Smooth muscle cell (in vitro differentiated cells): Measurements from ENCODE around the gene RFX7. TPM values are rescaled to one million over a fixed set of nuclear protein-coding genes. Genes with fewer than 3 reads are reported as not detected.

Experiments used
- DNase-seq: peaks from one replicate; lab custom pipeline; 2025; ENCODE audit not compliant: unreplicated experiment; lab: John Stamatoyannopoulos, UW
- H2AFZ ChIP-seq: fragments of 200-600 bp; sonication (generic); 2 replicates; pipeline ENCODE4 v1.6.0; 2016; ENCODE audit warnings: antibody characterized with exemption, low read depth, mild to moderate bottlenecking
- H3F3A ChIP-seq: fragments of 200-600 bp; sonication (generic); 2 replicates; pipeline ENCODE4 v1.6.0; 2017; ENCODE audit warnings: antibody characterized with exemption, low read depth
- H3K27ac ChIP-seq: fragments of 200-600 bp; sonication (generic); 2 replicates; pipeline ENCODE4 v1.5.1; 2016; ENCODE audit warnings: low read depth, mild to moderate bottlenecking
- H3K27me3 ChIP-seq: fragments of 200-600 bp; sonication (generic); 2 replicates; pipeline ENCODE4 v1.6.1; 2016; ENCODE audit warnings: low read depth, mild to moderate bottlenecking
- H3K36me3 ChIP-seq: fragments of 200-600 bp; sonication (generic); 2 replicates; pipeline ENCODE4 v1.5.1; 2016; ENCODE audit warnings: low read depth
- H3K4me1 ChIP-seq: fragments of 200-600 bp; sonication (generic); 2 replicates; pipeline ENCODE4 v1.5.1; 2016; ENCODE audit warnings: low read depth
- H3K4me2 ChIP-seq: fragments of 200-600 bp; sonication (generic); 2 replicates; pipeline ENCODE4 v1.6.0; 2016; ENCODE audit warnings: mild to moderate bottlenecking
- H3K4me3 ChIP-seq: fragments of 200-600 bp; sonication (generic); 2 replicates; pipeline ENCODE4 v1.5.1; 2016; ENCODE audit warnings: mild to moderate bottlenecking
- H3K79me2 ChIP-seq: fragments of 200-600 bp; sonication (generic); 2 replicates; pipeline ENCODE4 v1.6.0; 2016; ENCODE audit warnings: low read depth, mild to moderate bottlenecking
- H3K9ac ChIP-seq: fragments of 200-600 bp; sonication (generic); 2 replicates; pipeline ENCODE4 v1.6.0; 2016; ENCODE audit warnings: low read depth
- H3K9me3 ChIP-seq: fragments of 200-600 bp; sonication (generic); replicated peaks from 2 replicates; pipeline ENCODE4 v1.5.1; 2016; ENCODE audit warnings: low read depth
- H4K20me1 ChIP-seq: fragments of 200-600 bp; sonication (generic); 2 replicates; pipeline ENCODE4 v1.6.0; 2016; ENCODE audit warnings: low read depth
- WGBS: methylation state at CpG from one replicate; pipeline ENCODE4 v1.1.7; 2016; ENCODE audit warnings: low lambda C conversion rate; 5-methylcytosine and 5-hydroxymethylcytosine counted together
- polyA plus RNA-seq: library from polyadenylated mRNA; unstranded; fragments of >200 nt; fragmentation: Nextera tagmentation; extraction: Ambion mirVana; gene quantifications from 2 replicates; pipeline ENCODE4 v1.2.1, GENCODE V29; 2016
- total RNA-seq: library from RNA; depleted of rRNA; stranded (reverse); fragments of >200 nt; gene quantifications from 2 replicates; pipeline ENCODE4 v1.2.3, GENCODE V29; 2014
- TF ChIP-seq, protein P1 (sequence below): fragments of 200-600 bp; sonication (generic); IDR thresholded peaks from 2 replicates; pipeline ENCODE4 v1.5.1; 2017; ENCODE audit warnings: borderline replicate concordance, mild to moderate bottlenecking, antibody characterized with exemption; ENCODE audit not compliant: insufficient read depth, poor library complexity, severe bottlenecking

The RFX7 gene
- total and polyA plus RNA-seq, 2 experiments from 2014 or later = 7.7 to 18.5 TPM

DNA sequence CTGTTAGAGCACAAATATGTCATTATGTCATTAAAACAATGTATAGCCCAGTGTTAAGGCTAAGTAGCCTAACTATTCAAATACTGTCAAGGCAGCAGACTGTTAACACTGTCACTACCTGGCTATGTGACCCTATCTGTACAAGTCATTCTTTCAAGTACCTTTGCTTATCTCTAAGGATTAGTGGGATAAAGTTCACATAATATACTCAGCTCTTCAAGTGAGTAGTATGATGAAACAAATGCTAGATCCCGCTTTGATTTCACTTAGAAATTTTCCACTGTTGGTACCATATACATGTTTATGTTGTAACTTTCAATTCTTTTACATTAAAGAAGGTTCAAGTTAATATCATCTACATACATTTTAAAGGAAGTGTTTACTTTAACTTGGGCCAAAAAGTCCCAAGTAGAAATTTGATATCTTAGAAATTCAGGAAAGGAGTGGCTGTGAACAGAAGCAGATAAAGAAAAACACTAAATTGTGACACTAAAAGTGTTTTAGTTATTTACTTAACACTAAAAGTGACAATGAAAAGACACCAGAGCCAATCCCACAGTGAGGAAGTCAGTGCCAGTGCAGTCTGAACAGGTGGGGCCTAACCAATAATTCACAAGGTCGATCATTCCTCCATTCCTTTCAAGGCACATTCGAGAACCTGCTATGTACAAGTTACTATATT is 4.8 kb upstream of the RFX7 start:
- peaks cover 13% of the 10 kb centered on the region for H3K4me1 ChIP-seq
- H3K4me2 ChIP-seq = no peak overlapping the region
- no peaks in the 10 kb centered on the region for H4K20me1 ChIP-seq
- TF ChIP-seq, protein P1, sequence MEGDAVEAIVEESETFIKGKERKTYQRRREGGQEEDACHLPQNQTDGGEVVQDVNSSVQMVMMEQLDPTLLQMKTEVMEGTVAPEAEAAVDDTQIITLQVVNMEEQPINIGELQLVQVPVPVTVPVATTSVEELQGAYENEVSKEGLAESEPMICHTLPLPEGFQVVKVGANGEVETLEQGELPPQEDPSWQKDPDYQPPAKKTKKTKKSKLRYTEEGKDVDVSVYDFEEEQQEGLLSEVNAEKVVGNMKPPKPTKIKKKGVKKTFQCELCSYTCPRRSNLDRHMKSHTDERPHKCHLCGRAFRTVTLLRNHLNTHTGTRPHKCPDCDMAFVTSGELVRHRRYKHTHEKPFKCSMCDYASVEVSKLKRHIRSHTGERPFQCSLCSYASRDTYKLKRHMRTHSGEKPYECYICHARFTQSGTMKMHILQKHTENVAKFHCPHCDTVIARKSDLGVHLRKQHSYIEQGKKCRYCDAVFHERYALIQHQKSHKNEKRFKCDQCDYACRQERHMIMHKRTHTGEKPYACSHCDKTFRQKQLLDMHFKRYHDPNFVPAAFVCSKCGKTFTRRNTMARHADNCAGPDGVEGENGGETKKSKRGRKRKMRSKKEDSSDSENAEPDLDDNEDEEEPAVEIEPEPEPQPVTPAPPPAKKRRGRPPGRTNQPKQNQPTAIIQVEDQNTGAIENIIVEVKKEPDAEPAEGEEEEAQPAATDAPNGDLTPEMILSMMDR = no peak
- H3K4me3 ChIP-seq = no peak overlapping the region
- H3K36me3 ChIP-seq = no peaks in the 10 kb centered on the region
- peaks cover 24% of the 10 kb centered on the region for H3K27me3 ChIP-seq
- H3K9ac ChIP-seq = no peak overlapping the region
- peaks cover under 1% of the 10 kb centered on the region for H3K79me2 ChIP-seq
- WGBS = 70% methylated on average over 3 of the region's 3 CpGs
- no peaks in the 10 kb centered on the region for H3K9me3 ChIP-seq
- no peak for DNase-seq
- no peak overlapping the region for H3K27ac ChIP-seq
- H2AFZ ChIP-seq = no peak overlapping the region
- peaks cover 3% of the 10 kb centered on the region for H3F3A ChIP-seq

DNA sequence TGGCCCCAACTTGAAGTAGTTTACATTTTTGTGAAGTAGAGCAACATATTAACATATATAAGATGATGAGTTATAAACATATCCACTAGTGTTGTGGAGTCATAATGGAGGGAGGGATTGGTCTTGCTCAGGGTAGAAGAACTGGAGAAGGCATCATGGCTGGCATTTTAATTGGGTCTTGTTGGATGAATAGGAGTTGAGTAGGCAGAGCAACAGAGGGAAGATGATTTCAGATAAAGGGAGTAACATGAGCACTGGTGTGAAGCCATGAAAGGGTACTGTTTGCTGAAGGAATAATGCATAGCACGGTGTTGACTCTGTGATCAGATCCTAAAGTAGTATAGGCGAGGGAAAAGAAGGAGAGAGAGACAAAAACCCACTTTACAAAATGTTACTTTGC is 3.6 kb upstream of the RFX7 start:
- Histone ChIP-seq H2AFZ (no peak overlapping the region), H4K20me1 (peaks cover 4% of the 10 kb centered on the region), H3K4me3 (no peak overlapping the region), H3K4me1 (peaks cover 17% of the 10 kb centered on the region), H3K9ac (no peak overlapping the region), H3F3A (peaks cover 3% of the 10 kb centered on the region), H3K27ac (no peak overlapping the region), H3K9me3 (no peaks in the 10 kb centered on the region), H3K4me2 (no peak overlapping the region), H3K36me3 (no peaks in the 10 kb centered on the region), H3K79me2 (peaks cover 13% of the 10 kb centered on the region), H3K27me3 (peaks cover 14% of the 10 kb centered on the region)
- no peak for DNase-seq
- WGBS = 91% methylated on average over 2 of the region's 2 CpGs
- TF ChIP-seq, protein P1 = no peak

DNA sequence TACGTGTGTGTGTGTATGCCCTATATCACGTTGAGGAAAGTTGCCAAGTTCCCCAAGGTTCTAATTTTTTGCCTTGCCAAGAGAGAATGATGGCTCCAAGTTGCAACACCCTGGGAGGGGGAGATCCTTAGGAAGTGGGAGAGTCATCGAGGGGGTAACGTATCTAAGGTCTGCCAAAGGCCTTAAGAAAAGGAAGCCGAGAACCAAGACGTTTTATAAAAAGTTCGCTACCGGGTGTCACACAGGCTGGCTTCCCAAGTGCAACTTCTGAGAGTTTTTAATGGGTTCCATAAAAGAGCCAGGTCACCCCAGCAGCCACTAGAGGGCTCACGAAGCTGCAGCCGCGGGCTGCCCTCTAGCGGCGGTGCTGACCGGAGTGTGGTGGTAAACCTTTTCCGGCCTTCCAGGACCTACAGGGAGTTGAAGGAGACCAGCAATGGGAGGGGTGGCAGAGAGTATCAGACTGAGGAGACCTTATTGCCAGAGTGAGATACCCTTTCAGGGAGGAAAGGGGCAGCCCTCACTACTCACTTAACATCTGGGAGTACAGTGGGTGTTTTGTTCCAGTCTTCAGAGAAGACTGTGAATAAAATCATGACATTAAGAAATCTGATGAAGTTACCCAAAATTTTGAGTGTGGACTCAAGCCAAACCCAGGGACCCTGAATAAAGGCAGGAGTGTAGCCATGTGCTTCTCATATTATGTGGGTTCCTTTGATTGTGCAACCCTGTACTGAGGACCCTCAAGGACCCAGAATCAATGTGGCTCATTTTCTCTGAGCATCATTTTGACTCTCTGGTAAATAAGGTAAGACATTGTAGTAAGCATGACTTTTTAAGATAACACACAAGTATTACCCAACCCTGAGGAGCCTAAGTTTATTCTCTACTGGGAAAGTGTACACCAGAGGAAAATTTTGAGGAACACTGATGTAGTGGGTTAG is 2.5 kb upstream of the RFX7 start:
- Histone ChIP-seq H3K79me2 (peaks cover 24% of the 10 kb centered on the region), H3K9me3 (no peaks in the 10 kb centered on the region), H3F3A (peaks cover 3% of the 10 kb centered on the region), H3K9ac (no peak overlapping the region), H2AFZ (peak overlapping the region; percentile 96), H3K27me3 (peaks cover 14% of the 10 kb centered on the region), H3K4me1 (peaks cover 28% of the 10 kb centered on the region), H3K4me3 (peak overlapping the region; percentile 34), H3K4me2 (peak overlapping the region; percentile 85), H4K20me1 (peaks cover 15% of the 10 kb centered on the region), H3K27ac (peak overlapping the region; percentile 26), H3K36me3 (no peaks in the 10 kb centered on the region)
- TF ChIP-seq, protein P1 = peak; percentile 100
- DNase-seq = peak; percentile 56
- 4% methylated on average over 15 of the region's 15 CpGs for WGBS
